Stomach smooth muscle (tissue), 2 donors: ENCODE results near the gene CHID1.

Source experiments
- H3K27ac ChIP-seq: one replicate; pipeline ENCODE4 v1.7.0; 2013; ENCODE audit warnings: mild to moderate bottlenecking, low read length, inconsistent platforms
- H3K27me3 ChIP-seq, 2 donors: one replicate each; pipeline ENCODE4 v1.7.0; 2013; ENCODE audit warnings: low read length in 2 of 2; ENCODE audit not compliant: insufficient read depth in 2 of 2, control insufficient read depth in 1 of 2
- H3K36me3 ChIP-seq, 2 donors: one replicate each; pipeline ENCODE4 v1.7.0; 2013; ENCODE audit warnings: low read length in 2 of 2; ENCODE audit not compliant: control insufficient read depth in 2 of 2, insufficient read depth in 2 of 2
- H3K4me1 ChIP-seq: one replicate; pipeline ENCODE4 v1.7.0; 2013; ENCODE audit warnings: low read length; ENCODE audit not compliant: control insufficient read depth, insufficient read depth
- H3K4me3 ChIP-seq, 2 donors: one replicate each; pipeline ENCODE4 v1.7.0; 2013; ENCODE audit warnings: low read length in 2 of 2
- H3K9ac ChIP-seq, 2 donors: one replicate each; pipeline ENCODE4 v1.7.0; 2013; ENCODE audit warnings: low read length in 2 of 2, mild to moderate bottlenecking in 1 of 2
- H3K9me3 ChIP-seq, 2 donors: one replicate each; pipeline ENCODE4 v1.7.0; 2013; ENCODE audit warnings: low read length in 2 of 2; ENCODE audit not compliant: control insufficient read depth in 2 of 2
- donor health status: healthy.
- donor health status: Pancreatic carcinoma.

The CHID1 gene

DNA sequence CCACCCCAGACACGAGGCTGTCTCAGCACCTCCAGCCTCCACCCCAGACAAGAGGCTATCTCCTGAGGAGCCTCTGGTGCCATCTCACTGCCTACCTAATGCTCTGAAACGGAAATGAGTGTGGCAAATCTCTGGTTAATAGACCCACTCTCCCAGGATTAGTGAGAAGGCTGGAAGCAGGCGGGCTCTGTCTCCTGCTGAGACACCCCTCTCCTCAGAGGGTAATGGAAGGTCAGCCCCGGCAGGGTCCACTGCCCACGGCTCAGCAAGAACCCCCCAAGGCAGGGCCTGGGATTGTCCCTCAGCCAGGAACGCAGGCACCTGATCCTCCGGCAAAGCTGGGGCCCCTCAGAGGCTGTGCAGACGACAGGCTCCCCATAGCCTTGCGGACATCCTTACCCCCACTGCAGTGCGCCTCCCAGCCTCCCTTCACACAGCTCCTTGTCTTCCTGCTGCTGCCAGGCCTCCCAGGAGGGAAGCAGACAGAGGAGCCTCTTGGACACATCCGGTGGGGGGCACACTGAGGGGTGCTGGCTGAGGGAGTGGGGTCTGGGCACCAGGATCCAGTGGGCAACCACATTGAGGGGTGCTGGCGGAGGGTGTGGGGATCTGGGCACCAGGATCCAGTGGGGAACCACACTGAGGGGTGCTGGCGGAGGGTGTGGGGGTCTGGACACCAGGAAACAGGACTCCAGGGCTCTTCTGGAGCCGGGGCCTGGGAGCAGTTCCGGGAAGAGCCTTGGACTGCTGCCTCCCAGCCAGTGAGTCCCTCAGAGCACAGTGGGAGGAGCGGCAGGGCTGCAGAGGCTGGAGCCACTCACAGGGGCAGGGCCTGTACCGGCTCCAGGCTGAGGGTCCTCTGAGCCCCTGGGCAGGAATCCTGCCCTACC is 13.1 kb downstream of the CHID1 start:
- Histone ChIP-seq H3K9me3 (no peaks in the 10 kb centered on the region), H3K4me1 (peaks cover 12% of the 10 kb centered on the region), H3K27me3 (no peaks in the 10 kb centered on the region), H3K9ac (no peak overlapping the region), H3K27ac (no peak overlapping the region), H3K4me3 (no peak overlapping the region), H3K36me3 (peaks cover 24 to 29% of the 10 kb centered on the region in 2 donors)

DNA sequence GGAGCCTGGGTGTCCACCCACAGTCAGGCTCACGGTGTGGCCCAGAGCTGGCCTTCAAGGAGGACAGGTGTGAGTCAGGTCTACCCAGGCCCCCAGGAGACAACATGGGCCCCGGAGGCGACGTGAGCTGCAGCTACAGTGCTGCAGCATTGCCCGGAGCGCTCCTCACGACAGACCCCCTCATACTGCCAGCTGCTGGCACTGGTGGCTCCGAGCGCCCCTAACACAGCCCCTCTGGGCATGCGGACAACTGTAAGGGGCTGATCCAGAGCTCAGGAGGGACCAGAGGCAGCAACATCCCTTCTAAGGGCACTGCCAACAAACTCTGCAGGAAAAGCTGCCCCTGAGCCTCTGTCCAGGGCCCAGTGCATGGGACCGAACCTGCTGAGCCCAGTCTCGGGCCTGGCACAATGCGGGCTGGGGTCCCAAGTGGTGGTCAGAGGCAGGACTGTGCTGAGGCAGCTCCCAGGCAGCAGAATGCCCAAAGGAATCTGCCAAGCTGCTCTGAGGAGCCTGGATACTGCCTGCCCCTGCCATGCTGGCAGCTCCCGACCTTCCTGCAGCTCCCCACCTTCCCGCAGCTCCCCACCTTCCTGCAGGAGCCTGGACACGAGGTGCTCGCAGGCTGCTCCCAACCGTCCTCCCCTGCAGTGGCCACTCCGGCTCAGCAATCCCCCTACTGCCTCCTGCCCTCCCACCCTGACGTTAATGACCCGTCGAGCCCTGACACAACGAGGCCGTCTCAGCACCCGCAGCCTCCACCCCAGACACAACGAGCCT is 15.1 kb downstream of the CHID1 start:
- peaks cover 12 to 18% of the 10 kb centered on the region in 2 donors for H3K36me3 ChIP-seq
- peaks cover 12% of the 10 kb centered on the region for H3K4me1 ChIP-seq
- no peaks in the 10 kb centered on the region for H3K27me3 ChIP-seq
- H3K4me3 ChIP-seq: no peak overlapping the region
- H3K9me3 ChIP-seq: no peaks in the 10 kb centered on the region
- no peak overlapping the region for H3K27ac ChIP-seq
- H3K9ac ChIP-seq: no peak overlapping the region

DNA sequence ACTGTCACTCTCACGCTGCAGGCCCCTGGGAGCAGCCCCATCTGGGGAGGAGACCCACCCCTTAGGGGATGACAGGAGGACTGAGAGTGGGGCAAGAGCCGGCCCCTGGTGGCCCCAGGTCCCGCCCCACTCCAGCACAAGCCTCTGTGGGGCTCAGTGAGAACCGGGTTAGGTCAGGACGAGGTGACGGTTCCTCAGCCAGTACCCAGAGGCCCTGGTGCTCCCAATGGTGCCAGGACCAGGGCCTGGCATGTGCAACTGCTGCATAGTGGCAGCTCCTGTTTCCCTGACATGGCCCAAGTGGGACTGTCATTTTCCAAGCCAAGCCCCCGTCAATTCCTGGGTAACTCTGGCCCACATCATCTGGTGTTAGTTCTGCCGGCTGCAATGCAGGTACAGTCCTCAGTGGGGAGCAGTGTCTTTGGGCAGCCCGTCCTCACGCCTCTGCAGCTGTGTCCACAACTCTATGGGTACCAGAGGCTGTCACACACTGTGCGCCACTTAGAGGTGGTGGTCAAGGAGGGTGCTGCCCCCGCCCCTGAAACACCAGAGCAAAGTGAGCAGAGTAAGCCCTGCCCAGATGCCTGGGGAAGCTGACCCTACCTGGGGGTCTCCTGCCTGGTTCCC is 15.9 kb downstream of the CHID1 start:
- Histone ChIP-seq H3K4me3 (no peak overlapping the region), H3K4me1 (peaks cover 12% of the 10 kb centered on the region), H3K9me3 (no peaks in the 10 kb centered on the region), H3K27me3 (no peaks in the 10 kb centered on the region), H3K27ac (no peak overlapping the region), H3K9ac (no peak overlapping the region), H3K36me3 (peaks cover 7 to 10% of the 10 kb centered on the region in 2 donors)

DNA sequence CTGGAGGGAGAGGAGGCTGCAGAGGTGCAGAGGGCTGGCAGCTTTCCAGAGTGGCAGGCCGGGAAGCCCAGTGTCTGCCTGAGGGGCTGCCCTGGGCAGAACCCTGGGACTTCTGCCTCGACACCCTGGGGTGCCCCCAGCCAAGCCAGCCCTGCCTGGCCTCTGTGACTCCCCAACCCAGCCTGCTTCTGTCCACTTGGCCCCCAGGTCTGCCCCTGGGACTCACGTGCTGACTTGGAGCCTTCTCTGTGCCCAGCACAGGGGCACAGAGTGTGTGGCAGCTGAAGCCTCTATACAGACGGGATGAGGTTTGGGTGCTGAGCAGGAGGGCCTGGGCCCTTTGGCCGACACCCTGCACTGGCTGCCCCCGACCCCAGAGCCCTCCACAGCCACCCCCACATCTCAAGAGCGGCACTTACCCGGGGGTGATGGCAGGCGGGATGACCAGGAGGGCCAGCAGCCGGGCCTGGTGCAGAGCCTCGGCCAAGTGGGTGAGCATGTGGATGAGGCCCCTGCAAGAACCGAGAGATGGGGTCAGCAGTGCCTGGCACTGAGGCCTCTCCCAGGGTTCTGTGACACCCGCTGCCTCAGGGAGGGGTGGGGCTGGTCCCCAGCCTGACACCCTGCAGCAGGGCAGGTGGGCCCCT is 17.5 kb downstream of the CHID1 start:
- H3K4me1 ChIP-seq: peaks cover 8% of the 10 kb centered on the region
- H3K9me3 ChIP-seq: no peaks in the 10 kb centered on the region
- no peaks in the 10 kb centered on the region for H3K36me3 ChIP-seq
- H3K27me3 ChIP-seq: no peaks in the 10 kb centered on the region
- H3K9ac ChIP-seq: no peak overlapping the region
- no peak overlapping the region for H3K4me3 ChIP-seq
- H3K27ac ChIP-seq: no peak overlapping the region

DNA sequence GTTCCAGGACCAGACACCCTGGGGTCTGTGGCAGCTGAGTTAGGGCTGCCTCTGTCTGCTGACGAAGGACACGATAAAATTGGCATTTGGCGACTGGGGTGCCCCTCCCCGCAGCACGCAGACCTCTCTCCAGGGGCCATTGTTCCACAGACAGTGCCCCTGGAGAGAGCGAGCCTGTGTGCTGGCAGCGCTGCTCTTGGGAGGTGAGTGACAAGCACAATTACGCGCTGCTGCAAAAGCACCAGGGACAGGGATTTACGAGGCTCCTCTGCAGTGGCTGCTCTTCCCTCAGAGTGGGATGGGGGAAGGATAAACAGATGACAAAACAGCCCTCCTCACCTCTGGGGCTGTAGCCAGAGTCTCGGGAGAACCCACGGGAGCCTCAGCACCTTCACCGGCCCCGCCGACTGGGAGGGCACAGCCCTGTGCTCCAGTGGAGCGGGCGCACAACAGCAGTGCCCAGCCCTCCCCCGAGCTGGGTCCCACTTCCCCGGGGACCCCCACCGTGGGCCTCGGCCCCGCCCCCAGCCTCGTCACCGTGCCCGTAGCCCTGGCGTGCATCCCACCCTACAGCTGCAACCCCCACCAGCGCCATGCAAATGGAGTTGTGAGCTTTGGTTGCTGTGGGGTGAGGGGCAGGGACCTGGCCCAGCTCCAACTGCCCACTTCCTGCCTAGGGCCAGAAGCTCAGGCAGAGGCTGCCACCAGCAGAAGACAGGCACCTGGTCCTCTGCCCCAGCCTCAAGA is 19.6 kb downstream of the CHID1 start:
- no peak overlapping the region for H3K9ac ChIP-seq
- no peak overlapping the region for H3K27ac ChIP-seq
- H3K36me3 ChIP-seq: peaks cover 0 to 8% of the 10 kb centered on the region in 2 donors
- no peak overlapping the region for H3K4me3 ChIP-seq
- no peaks in the 10 kb centered on the region for H3K27me3 ChIP-seq
- no peaks in the 10 kb centered on the region for H3K9me3 ChIP-seq
- no peaks in the 10 kb centered on the region for H3K4me1 ChIP-seq

DNA sequence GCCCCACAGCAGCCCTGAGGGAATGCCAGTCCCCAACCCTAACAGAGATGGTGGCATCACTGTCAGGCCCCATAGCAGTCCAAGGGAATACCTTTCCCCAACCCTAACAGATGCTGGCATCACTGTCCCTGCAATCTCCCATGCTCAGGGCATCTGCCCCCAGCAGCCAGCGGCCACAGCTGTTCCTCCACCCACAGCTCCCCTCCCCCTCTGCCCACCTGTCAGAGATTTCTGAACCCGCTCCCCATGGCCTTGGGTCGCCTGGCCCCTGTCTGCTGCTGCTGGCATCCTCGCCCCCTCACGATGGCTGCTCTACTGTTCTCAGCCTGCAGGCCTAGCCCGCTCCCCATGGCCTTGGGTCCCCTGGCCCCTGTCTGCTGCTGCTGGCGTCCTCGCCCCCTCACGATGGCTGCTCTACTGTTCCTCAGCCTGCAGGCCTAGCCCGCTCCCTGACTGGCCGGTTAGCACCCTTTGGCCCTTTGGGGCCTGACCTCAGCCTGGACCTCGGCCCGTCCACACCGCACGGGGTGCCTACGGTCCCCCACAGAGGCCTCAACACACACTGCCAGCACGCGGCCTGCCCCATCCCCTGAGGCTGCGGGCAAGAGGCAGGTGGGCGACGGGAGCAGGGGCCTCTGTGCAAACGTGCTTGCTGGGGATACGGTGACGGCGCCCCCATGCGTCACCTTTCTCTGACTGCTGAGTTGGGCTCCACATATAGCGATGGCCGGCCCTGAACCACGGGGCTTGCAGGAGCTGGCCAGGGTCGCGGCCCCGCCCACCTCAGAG is 20.7 kb downstream of the CHID1 start:
- no peak overlapping the region for H3K4me3 ChIP-seq
- H3K9me3 ChIP-seq: no peaks in the 10 kb centered on the region
- no peaks in the 10 kb centered on the region for H3K4me1 ChIP-seq
- no peaks in the 10 kb centered on the region for H3K27me3 ChIP-seq
- H3K36me3 ChIP-seq: peaks cover 0 to 8% of the 10 kb centered on the region in 2 donors
- H3K9ac ChIP-seq: no peak overlapping the region
- no peak overlapping the region for H3K27ac ChIP-seq

DNA sequence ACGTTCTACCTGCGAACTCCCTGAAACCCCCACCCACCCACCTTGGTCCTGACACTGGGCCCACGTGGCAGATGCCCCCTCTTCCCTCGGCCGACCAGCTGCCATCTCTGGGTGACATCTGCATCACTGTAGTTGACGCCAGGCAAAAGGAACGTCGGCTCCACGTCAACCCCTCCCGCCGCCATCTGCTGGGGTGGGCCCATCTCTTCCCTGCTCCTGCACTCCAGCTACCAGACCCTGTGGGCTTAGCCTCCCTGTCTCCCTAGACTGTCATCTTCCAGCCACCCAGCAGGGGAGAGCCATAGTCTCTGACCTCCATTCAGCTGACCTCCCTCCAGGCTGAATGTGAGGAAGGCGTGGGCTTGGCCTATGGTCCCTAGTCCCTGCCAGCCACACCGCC is 21.4 kb downstream of the CHID1 start:
- H3K9ac ChIP-seq: no peak overlapping the region
- H3K27me3 ChIP-seq: no peaks in the 10 kb centered on the region
- H3K27ac ChIP-seq: no peak overlapping the region
- H3K9me3 ChIP-seq: no peaks in the 10 kb centered on the region
- peaks cover 0 to 8% of the 10 kb centered on the region in 2 donors for H3K36me3 ChIP-seq
- H3K4me1 ChIP-seq: no peaks in the 10 kb centered on the region
- H3K4me3 ChIP-seq: no peak overlapping the region

DNA sequence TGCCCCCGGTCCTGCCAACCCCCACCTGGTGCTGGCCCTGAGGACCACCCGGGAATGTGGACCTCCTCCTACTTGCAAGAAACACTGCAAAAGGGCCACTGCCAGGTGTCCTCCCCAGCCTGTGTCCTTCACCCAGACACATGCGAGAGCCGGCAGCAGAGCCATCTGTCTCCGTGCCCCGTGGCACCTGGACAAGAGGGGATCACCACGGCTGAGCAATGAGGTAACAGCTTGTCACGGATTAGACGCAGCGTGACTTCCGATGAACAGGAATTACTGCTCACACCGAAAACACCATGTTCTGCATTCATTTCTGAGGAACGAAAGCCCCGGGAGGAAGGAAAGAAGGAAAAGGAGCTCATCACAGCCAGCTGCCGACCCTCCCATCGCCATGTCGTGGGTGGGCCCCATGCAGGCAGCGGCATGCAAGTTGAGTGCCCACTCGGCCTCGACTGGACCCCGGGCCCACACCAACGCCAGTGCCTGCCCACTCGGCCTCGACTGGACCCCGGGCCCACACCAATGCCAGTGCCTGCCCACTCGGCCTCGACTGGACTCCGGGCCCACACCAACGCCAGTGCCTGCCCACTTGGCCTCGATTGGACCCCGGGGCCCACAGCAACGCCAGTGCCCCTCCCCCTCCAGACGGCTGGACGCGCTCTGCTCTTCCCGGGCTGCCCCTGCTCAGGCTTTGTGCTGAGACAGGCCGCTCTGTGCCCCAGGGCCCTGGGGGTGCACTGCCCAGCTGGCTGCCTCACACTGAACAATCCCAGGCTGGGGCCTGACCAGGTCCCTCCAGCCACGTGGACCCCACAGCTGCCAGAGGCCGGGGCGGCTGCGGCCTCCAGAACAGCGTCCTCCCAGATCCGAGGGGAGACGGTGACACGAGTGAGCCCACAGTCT is 22.0 kb downstream of the CHID1 start:
- Histone ChIP-seq H3K27me3 (no peaks in the 10 kb centered on the region), H3K36me3 (peaks cover 0 to 8% of the 10 kb centered on the region in 2 donors), H3K4me3 (no peak overlapping the region), H3K27ac (no peak overlapping the region), H3K9me3 (no peaks in the 10 kb centered on the region), H3K4me1 (no peaks in the 10 kb centered on the region), H3K9ac (no peak overlapping the region)

DNA sequence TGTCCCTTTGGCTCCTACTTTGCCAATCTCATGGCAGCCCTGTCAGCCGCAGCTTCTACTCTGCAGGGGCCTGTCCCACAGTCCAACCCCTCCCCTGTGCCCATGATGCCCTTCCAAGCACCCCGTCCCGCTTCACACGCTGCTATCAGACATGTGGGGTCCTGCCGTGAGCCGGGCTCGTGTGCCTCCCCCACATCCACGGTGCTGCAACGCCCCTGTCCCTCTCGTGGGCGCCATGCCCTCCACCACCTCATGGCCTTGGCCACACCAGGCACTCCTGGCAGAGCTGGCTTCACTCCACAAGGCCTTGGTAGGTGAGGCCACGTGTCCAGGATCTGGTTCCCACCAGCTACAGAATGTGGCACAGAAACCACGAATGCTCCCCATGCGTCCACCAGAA is 23.0 kb downstream of the CHID1 start:
- H3K4me1 ChIP-seq: no peaks in the 10 kb centered on the region
- H3K27ac ChIP-seq: no peak overlapping the region

More for the DNA sequence above, 23.0 kb downstream of the CHID1 start:
- H3K36me3 ChIP-seq: peaks cover 0 to 8% of the 10 kb centered on the region in 2 donors
- no peak overlapping the region for H3K4me3 ChIP-seq
- H3K27me3 ChIP-seq: no peaks in the 10 kb centered on the region
- no peak overlapping the region for H3K9ac ChIP-seq
- no peaks in the 10 kb centered on the region for H3K9me3 ChIP-seq
